GM21367 (cell line): Measurements from ENCODE around the gene RPRD2.
"Not testable (repeated sequence)": the region's sequence is repeated elsewhere in the genome, so short reads cannot be mapped to it uniquely, and the experiment has no call there.

ENCODE experiments used
- ATAC-seq: cut with Tn5 transposase; IDR thresholded peaks from one replicate; pipeline ENCODE4 v1.9.1; 2021; ENCODE audit not compliant: unreplicated experiment

Gene RPRD2

GRCh38 chr1:150388241-150388640 is 24.3 kb downstream of the RPRD2 start:
- ATAC-seq = no peak

GRCh38 chr1:150389650-150390049 is 25.7 kb downstream of the RPRD2 start:
- no peak for ATAC-seq

DNA sequence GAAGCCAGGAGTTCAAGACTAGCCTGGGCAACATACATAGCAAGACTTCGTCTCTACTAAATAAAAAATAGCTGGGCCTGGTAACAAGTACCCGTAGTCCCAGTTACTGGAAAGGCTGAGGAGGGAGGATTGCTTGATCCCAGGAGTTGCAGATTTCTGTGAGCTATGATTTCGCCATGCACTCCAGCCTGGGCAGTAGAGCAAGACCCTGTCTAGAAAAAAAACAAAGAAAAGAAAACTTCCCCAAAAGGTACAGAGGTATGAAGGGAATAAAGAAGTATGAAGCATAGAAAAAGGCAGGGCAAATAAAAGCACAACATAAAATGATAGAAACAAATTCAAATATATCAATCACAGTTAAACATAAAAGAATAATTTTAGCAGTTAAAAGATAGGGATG is 28.7 kb downstream of the RPRD2 start:
- ATAC-seq = no peak

DNA sequence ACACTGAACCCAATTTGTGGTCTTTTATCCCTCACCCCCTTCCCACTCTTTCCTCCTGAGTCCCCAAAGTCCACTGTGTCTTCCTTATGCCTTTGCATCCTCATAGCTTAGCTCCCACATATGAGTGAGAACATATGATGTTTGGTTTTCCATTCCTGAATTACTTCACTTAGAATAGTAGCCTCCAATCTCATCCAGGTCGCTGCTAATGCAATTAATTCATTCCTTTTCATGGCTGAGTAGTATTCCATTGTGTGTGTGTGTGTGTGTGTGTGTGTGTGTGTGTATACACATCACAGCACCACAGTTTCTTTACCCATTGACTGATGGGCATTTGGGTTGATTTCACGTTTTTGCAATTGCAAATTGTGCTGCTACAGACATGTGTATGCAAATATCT is 31.2 kb downstream of the RPRD2 start:
- not testable (repeated sequence) for ATAC-seq

- ATAC-seq = no peak
Observed at GRCh38 chr1:150397392-150398032, 33.6 kb downstream of the RPRD2 start.

DNA sequence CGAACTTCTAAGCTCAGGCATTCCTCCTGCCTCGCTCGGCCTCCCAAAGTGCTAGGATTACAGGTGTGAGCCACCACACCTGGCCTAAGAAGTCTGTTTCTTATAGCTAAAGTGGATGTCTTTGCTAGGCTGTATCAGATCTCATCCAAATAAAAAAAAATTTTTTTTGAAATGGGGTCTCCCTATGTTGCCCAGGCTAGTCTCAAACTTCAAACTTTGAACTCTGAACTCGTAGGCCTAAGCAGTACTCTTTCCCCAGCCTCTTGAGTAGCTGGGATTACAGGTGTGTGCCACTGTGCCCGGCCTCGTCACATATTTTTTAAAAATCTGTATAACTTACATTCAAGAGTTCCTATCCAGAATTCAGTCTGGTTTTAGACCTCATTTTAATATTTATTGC is 40.5 kb downstream of the RPRD2 start:
- ATAC-seq = no peak

DNA sequence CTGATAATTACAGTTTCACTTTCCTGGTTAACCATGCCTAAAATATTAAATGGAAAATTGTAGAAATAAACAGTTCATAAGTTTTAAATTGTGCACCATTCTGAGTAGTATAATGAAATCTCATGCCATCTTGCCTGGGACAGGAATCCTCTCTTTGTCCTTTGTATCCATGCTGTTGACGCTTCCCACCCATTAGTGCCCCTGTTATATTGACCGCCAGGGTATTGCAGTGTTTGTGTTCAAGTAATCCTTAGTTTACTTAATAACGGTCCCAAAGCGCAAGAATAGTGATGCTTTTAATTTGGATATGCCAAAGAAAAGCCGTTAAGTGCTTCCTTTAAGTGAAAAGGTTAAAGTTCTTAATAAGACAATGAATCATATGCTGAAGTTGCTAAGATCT is 41.7 kb downstream of the RPRD2 start:
- ATAC-seq = no peak

GRCh38 chr1:150406483-150406882 is 42.5 kb downstream of the RPRD2 start:
- no peak for ATAC-seq

DNA sequence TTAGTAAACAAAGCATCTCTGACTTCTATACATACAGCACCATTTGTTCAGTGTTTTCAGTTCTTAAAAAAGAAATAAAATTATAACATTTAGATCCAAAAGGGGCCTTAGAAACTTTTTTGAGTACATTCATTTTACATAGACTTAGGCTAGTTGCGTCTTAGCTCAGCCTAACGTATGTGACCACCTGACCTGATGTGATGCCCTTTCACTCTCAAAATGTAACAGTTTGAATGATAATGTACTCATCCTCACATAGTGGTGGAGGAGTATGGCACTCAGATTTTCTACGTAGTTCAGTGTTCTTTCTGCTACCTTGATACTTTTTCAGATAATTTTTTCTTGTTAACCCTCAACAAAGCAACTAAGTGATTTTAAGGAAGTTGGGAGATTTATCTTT is 43.4 kb downstream of the RPRD2 start:
- no peak for ATAC-seq

DNA sequence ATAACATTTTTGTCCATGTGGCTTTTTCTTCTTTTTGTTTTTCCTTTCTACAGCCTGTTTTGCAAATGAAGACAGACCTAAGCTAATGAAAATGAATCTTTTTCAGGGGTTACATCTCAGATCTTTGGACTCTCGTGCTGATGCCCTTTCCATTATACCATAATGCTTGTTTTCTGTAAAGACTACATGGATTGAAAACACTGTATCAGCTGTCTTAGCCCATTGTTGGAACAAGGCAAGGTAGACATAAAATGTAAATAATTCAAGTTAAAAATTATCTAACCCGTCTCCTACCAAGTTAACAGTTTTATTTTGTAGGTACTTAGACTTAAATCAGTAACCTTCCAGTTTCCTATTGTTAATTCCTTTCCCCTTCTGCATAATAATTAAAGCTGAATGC is 44.9 kb downstream of the RPRD2 start:
- ATAC-seq = no peak

- ATAC-seq = no peak
Observed at GRCh38 chr1:150409504-150410362, 45.8 kb downstream of the RPRD2 start.

DNA sequence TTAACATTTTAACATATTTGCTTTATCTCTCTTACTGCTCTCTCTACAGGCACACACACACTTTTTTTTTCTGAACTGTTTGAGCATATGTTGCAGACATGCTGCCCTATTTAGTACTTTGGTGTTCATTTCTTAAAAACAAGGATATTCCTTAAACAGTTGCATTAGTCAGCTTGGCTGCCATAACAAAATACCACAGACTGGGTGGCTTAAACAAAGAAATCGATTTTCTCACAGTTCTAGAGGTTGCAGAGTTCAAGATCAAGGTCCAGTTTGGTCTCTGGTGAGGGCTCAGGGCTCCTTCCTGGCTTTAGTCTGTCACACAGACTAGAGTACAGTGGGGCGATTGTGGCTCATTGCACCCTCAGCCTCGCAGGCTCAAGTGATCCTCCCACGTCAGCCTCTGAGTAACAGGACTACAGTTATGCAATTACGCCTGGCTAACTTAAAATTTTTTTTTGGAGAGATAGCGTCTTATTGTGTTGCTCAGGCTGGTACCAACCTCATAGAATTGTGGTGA is 46.7 kb downstream of the RPRD2 start:
- no peak for ATAC-seq

- ATAC-seq = no peak
Observed at GRCh38 chr1:150414592-150414991, 50.6 kb downstream of the RPRD2 start.

DNA sequence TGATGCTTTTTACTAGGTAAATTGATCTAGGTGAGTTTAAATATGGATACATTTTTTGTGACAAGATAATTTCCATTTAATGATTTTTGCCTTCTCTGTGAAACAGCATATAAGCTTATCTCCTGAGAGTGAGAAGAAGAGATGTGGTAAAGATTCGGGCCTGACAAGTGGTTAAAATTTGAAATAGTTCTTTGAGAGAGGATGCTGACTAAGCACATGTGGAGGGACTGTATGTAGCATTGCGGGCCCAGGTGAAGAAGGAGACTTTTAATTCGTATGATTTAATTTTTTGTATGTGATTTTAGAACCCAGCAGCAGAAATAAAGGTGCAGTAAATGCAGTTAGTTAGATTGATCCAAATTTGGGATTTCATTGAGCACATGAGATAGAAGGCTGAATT is 51.9 kb downstream of the RPRD2 start:
- no peak for ATAC-seq

DNA sequence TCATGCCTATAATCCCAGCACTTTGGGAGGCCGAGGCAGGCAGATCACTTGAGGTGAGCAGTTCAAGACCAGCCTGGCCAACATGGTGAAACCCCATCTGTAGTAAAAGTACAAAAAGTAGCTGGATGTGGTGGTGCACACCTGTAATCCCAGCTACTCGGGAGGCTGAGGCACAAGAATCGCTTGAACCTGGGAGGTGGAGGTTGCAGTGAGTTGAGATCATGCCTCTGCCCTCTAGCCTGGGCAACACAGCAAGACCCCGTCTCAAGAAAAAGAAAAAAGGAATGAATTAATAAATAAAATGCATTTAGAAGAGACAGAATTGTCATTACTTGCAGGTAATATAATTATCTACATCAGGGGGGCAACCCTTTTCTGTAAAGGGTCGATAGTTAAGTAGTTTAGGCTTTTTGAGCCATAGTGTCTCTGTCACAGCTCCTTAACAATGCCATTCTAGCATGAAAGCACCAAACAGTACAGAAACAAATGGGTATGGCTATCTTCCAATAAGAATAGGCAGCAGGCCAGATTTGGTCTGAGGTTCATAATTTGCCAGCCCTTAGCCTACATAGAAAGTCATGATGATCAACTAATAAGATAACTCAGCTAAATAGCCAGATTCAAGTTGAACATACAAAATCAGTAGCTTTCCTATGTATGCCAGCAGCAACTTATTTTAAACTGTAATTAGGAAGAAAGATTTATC is 56.8 kb downstream of the RPRD2 start:
- no peak for ATAC-seq

DNA sequence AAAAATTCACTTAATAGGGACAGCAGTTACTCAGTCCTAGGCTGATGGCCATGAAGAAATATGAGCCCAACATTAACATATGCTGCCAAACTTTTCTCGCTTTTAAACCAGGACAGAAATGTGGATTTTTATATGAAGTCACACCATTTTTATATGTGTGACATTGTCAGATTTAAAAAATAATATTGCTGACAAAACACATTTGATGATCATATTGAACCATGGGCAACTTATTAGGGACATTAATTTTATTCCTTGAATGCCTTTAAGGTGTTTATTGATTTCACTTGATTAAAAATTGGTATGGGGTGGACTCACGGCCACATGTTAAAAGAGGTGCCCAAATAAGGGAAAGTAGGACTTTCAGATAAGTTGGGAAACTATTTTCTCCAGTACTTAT is 58.6 kb downstream of the RPRD2 start:
- no peak for ATAC-seq

DNA sequence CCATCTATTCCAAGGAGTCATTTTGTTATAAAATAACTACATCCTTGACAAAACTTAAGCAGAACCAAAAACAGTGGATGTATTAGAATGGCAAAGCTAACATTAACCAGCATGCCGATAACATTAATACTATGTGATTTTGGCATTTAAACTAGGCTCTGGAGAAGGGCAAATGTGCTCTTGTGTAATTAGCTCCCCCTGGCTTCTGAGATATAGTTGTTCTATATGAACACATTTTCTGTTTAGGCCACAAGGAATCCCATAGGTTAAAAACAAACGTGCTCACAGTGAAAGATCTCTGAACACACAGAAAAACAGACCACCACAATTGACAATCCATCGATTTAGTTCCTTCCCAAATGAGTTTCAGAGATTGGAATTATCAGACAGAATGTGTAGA is 65.9 kb downstream of the RPRD2 start:
- ATAC-seq = no peak

- no peak for ATAC-seq
Observed at GRCh38 chr1:150441121-150441520, 77.2 kb downstream of the RPRD2 start.

DNA sequence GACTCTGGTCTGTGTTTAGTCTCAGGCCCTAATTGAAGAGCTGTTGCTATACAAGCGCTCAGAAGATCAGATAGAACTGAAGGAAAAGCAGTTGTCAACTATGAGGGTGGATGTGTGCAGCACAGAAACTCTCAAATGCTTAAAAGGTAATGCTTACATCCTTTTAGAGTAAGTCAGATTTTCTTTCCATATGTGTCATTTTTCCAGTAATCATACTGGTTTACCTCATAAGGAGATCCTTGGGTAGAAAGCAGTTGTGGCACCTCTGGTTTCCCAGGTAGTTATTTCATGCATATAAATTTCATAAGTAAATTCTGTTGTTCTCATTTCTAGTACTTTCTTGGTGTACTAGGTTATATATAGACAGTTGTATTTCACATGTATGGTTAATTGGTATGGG is 80.3 kb downstream of the RPRD2 start:
- no peak for ATAC-seq

GRCh38 chr1:150456146-150456647 is 92.2 kb downstream of the RPRD2 start:
- no peak for ATAC-seq

DNA sequence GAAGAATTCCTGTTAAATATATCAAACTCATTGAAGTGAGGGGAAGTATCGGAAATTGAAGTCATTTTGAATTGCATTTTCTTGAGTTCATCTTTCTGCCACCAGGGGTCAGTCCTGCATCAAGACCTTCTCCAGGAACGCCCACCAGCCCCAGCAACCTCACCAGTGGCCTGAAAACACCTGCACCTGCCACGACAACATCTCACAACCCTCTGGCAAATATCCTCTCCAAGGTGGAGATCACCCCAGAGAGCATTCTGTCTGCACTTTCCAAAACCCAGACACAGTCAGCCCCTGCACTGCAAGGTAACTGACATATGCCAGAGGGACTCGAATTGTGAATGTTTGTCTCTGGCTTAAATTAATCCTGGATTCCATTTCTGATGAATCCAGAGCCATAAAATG is 100.5 kb downstream of the RPRD2 start:
- ATAC-seq = no peak

DNA sequence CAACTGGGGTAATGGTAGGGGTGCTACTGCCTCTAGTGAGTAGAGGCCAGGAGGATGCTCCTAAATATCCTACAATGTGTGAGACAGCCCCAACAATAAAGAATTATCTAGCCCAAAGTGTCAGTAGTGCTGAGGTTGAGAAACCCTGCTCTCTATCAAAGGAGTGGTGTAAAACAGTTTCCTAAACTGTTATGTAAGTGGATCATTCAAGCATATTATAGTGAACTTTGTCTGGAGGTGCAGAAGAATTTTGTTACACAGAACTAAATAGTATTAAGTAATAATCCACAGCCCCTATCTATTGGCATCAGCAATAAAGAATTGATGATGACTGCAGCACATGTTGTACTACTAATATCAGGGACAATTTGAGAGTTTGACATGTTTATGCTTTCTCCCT is 103.0 kb downstream of the RPRD2 start:
- ATAC-seq = no peak
